ES-I3 (cell line): ENCODE results near the gene RPN1.
"Not testable (repeated sequence)": the region's sequence is repeated elsewhere in the genome, so short reads cannot be mapped to it uniquely, and the experiment has no call there.

Experiments
- H3K36me3 ChIP-seq: 2 replicates; pipeline ENCODE4 v1.6.1; 2013; ENCODE audit warnings: mild to moderate bottlenecking, low read length, control low read depth, moderate library complexity; ENCODE audit not compliant: insufficient read depth
- H3K4me1 ChIP-seq: 2 replicates; pipeline ENCODE4 v1.6.1; 2013; ENCODE audit warnings: mild to moderate bottlenecking, control low read depth, low read length; ENCODE audit not compliant: insufficient read depth
- H3K9ac ChIP-seq: 2 replicates; pipeline ENCODE4 v1.6.1; 2013; ENCODE audit warnings: low read depth, mild to moderate bottlenecking, low read length, moderate library complexity
- H3K9me3 ChIP-seq: 2 replicates; pipeline ENCODE4 v1.6.1; 2013; ENCODE audit warnings: mild to moderate bottlenecking, low read length, moderate library complexity; ENCODE audit not compliant: control insufficient read depth, insufficient read depth

The RPN1 gene

GRCh38 chr3:128650096-128651050, at the start of gene RPN1:
TSS of gene RPN1 (minus strand) at chr3:128650818. CDS start at chr3:128650800, 18 bp downstream.
- Histone ChIP-seq H3K9me3 (no peaks in the 10 kb centered on the region), H3K9ac (peak within 1 kb of the TSS; percentile 73), H3K4me1 (no peaks in the 10 kb centered on the region), H3K36me3 (no peaks in the 10 kb centered on the region)

GRCh38 chr3:128698211-128699047, 47.8 kb upstream of the RPN1 start:
- Histone ChIP-seq H3K36me3 (no peaks in the 10 kb centered on the region), H3K9me3 (no peaks in the 10 kb centered on the region), H3K9ac (peak overlapping the region; percentile 64), H3K4me1 (no peaks in the 10 kb centered on the region)

- no peaks in the 10 kb centered on the region for H3K4me1 ChIP-seq
- no peaks in the 10 kb centered on the region for H3K36me3 ChIP-seq
- no peaks in the 10 kb centered on the region for H3K9me3 ChIP-seq
- no peak overlapping the region for H3K9ac ChIP-seq
Observed at GRCh38 chr3:128697341-128697740, 46.7 kb upstream of the RPN1 start.

GRCh38 chr3:128693696-128694095, 43.1 kb upstream of the RPN1 start:
- Histone ChIP-seq H3K36me3 (no peaks in the 10 kb centered on the region), H3K9ac (no peak overlapping the region), H3K4me1 (no peaks in the 10 kb centered on the region), H3K9me3 (no peaks in the 10 kb centered on the region)

GRCh38 chr3:128689060-128689459, 38.4 kb upstream of the RPN1 start:
- no peaks in the 10 kb centered on the region for H3K9me3 ChIP-seq
- no peak overlapping the region for H3K9ac ChIP-seq
- H3K4me1 ChIP-seq: no peaks in the 10 kb centered on the region
- no peaks in the 10 kb centered on the region for H3K36me3 ChIP-seq

GRCh38 chr3:128686465-128686864, 35.8 kb upstream of the RPN1 start:
- H3K9me3 ChIP-seq: no peaks in the 10 kb centered on the region
- no peak overlapping the region for H3K9ac ChIP-seq
- peaks cover 4% of the 10 kb centered on the region; the same call in 1 of the 2 replicates for H3K4me1 ChIP-seq
- no peaks in the 10 kb centered on the region for H3K36me3 ChIP-seq

- no peaks in the 10 kb centered on the region for H3K9me3 ChIP-seq
- H3K9ac ChIP-seq: no peak overlapping the region
- H3K36me3 ChIP-seq: no peaks in the 10 kb centered on the region
- H3K4me1 ChIP-seq: peaks cover 4% of the 10 kb centered on the region; the same call in 1 of the 2 replicates
Observed at GRCh38 chr3:128684986-128685726, 34.5 kb upstream of the RPN1 start.

- Histone ChIP-seq H3K36me3 (no peaks in the 10 kb centered on the region), H3K9ac (no peak overlapping the region), H3K4me1 (peaks cover 4% of the 10 kb centered on the region; the same call in 1 of the 2 replicates), H3K9me3 (no peaks in the 10 kb centered on the region)
Observed at GRCh38 chr3:128683957-128684356, 33.3 kb upstream of the RPN1 start.

- Histone ChIP-seq H3K4me1 (peaks cover 4% of the 10 kb centered on the region; the same call in 1 of the 2 replicates), H3K36me3 (no peaks in the 10 kb centered on the region), H3K9ac (peak overlapping the region; percentile 52), H3K9me3 (no peaks in the 10 kb centered on the region)
Observed at GRCh38 chr3:128681369-128681829, 30.8 kb upstream of the RPN1 start.

- peaks cover 7% of the 10 kb centered on the region; the same call in 1 of the 2 replicates for H3K4me1 ChIP-seq
- H3K36me3 ChIP-seq: no peaks in the 10 kb centered on the region
- H3K9me3 ChIP-seq: no peaks in the 10 kb centered on the region
- H3K9ac ChIP-seq: peak overlapping the region; percentile 52
Observed at GRCh38 chr3:128680603-128681368, 30.2 kb upstream of the RPN1 start.

- no peak overlapping the region for H3K9ac ChIP-seq
- H3K36me3 ChIP-seq: no peaks in the 10 kb centered on the region
- peaks cover 7% of the 10 kb centered on the region; the same call in 1 of the 2 replicates for H3K4me1 ChIP-seq
- H3K9me3 ChIP-seq: no peaks in the 10 kb centered on the region
Observed at GRCh38 chr3:128679338-128679737, 28.7 kb upstream of the RPN1 start.

GRCh38 chr3:128675802-128676201, 25.2 kb upstream of the RPN1 start:
- H3K4me1 ChIP-seq, H3K36me3 ChIP-seq, H3K9me3 ChIP-seq: not testable (repeated sequence)
- peak overlapping the region; percentile 6; the same call in 1 of the 2 replicates for H3K9ac ChIP-seq

- no peak overlapping the region for H3K9ac ChIP-seq
- H3K4me1 ChIP-seq: 0 out of 2 replicates have a peak, but pooled peaks cover 3% of the 10 kb centered on the region
- H3K9me3 ChIP-seq: no peaks in the 10 kb centered on the region
- H3K36me3 ChIP-seq: no peaks in the 10 kb centered on the region
Observed at GRCh38 chr3:128674161-128674784, 23.7 kb upstream of the RPN1 start.
